Kidney capillary endothelial cell (primary cell): ENCODE measurements around the gene AMBP.

Experiments used
- DNase-seq: peaks from one replicate; pipeline ENCODE4 v3.0.0-alpha.2; 2018; ENCODE audit warnings: low spot score

The AMBP gene

DNA sequence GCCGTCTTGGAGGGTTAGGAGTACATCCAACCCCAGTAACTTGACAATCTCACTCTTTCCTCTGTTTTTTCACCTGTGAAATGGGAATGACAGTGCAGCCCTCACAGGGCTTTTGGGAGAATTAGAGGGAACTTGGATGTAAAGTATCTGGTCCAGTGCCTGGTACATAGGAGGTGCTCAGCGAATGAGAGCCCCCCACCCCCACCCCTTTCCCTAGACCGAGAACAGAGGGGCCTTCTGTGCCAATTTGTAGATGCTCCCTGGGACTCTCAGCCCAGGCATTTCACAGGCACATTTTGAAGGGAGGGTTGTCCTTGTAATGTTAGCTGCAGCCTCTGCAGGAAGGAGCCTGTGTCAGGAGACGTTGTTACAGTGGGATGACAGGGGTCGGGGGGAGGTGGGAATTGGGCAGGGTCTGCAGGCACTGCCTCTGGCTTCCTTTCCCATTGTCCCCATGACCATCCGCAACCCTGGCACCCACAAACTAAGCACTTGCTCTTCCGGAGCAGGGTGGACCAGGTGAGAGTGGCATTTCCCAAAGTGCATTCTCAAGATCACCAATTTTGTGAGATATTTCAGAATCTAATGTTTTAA, 47.0 kb downstream of the AMBP start:
- DNase-seq: no peak

DNA sequence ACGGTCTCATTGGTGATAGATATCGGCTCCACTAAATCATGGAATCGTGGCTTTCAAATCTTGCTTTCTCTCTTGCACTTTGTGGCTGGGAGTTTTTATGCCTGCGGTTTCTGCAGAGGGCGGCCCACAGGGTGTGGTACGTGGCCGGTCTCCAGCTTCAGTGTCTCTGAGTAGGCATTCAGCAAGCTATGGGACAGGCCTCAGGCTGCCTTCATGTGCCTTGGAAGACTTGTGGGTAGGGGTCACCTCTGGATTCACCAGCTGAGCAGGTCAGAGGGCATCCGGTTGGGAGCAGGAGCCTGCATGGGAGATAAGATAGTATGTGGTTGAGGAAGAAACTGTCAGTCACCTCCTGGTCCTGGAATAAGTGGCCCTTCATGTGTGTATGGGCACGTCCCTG, 47.7 kb downstream of the AMBP start:
- DNase-seq: no peak

DNA sequence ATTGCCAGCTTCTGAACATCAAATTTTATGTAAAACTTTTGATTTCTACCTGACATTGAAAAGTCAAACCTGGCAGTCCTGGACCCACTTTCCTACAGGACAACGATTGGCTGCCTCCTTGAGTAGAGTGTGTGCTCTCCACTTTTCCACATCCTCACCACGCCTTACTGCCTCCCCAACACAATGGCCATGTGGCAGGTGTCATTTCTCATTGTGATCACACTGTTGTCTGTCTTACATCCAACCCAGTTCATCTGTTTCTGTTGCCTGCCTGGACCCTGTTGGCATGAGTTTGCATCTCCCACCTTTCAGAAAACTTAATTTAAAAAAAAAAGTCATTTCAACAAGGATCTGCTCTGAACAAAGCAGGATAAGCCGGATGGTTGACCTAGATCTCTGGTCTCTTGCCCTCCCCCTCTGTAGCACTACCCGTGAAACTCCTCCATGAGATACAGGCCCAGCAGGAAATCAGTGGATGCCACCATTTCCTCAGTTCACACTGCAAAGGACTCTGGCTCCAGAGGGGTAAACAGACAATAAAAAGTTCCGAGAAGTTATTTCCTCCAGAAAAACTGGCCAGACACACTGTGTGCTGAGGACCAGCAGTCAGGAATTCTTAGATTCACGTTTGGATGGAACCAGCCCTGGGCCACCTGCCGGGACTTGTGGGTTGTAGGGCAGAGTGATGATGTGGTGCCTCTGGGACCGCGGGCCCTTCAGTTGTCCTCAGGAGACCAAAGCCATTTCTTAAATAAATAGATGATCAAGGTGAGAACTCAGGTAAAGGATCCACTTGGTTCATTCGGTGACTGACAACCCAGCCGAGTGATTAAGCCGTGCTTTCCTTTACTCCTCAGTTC, 48.6 kb downstream of the AMBP start:
- DNase-seq: no peak

- no peak for DNase-seq
These were observed 49.5 kb downstream of the AMBP start for GRCh38 chr9:114028646-114029045.

GRCh38 chr9:114027863-114028465, 50.1 kb downstream of the AMBP start:
- DNase-seq: no peak

GRCh38 chr9:114027159-114027862, 50.8 kb downstream of the AMBP start:
- no peak for DNase-seq

DNA sequence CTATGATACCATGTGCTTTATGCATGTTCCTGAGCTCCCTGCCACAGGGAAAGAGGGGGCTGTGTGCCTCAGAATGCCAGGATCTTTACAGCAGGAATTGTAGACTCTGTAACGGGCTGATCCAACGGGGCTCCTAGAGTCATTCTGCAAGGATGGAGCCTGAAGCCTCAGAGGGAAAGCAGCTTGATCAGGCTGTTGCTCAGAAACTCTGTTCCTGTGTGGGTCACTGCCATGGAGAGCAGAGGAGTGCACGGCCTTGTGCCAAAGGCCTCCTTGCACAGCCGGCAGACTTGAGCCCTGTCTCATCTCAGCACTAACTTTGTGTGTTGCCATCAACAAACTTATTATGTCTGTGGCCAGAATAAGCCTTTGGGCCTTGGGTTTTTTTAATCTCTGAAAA, 51.8 kb downstream of the AMBP start:
- no peak for DNase-seq

DNA sequence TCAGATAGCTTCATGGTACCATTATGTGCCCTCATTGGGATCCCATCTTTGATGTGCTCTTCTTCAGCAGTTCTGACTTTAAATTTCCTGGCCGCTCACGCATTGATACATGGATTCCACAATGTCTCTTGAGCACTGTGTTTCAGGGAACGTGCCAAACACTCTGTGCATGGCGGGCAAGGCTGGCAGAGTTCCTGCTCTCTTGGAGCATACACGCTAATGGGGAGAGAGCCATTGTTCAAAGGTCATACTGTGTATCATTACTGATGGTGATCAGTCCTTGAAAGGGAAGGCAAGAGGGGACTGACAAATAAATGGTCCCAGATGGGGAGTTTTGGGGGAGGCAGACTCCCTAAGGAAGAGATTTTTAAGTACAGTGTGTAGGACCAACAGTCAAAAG, 52.3 kb downstream of the AMBP start:
- DNase-seq: no peak

- no peak for DNase-seq
These were observed 52.8 kb downstream of the AMBP start for GRCh38 chr9:114025196-114025753.

GRCh38 chr9:114023961-114024360, 54.1 kb downstream of the AMBP start:
- DNase-seq: no peak

GRCh38 chr9:114021578-114021977, 56.5 kb downstream of the AMBP start:
- no peak for DNase-seq

DNA sequence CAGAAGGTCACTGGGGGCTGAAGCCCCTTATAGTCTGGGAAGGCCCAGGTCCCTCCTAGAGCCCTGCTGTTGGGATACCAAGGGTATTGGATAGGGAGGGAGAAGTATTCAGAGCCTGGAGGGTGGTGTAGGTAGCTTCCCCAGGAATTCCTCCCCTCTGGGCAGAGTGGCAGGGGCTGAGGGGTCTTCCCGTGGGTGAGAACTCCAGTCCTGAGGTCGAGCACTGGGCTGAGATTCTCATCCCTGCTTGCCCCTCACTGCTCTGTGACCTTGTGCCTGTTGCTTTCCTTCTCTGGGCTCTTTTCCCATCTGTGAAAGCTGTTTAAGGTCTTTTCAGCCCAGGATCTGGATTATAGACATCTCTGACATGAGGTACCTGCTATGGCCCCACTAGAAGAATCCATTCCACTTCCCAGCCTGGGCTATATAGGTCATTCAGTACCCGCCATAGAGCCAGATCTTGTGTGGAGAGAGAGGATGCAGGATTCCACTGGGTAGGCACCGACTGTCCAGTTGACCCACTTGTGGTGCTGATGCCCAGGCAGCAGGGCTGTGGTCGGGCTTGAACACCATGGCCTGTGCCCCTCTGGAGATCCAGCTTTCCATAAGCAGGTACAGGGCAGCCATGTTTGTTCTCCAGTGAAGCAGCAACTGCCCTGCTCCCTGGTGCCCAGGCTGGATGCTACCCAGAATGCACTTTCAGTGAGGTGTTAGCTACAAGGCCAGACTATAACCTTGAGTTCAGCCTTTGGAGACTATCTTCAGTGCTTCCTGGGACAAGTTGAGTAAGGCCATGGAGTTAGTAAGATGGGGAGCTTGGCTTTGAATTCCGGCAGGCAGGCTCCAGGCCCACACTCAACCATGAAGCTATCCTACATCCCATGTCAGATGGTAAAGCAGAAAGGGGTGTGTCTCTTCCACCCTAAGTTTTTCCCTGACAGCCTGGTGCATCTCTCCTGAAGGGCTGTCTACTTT, 60.1 kb downstream of the AMBP start:
- no peak for DNase-seq

GRCh38 chr9:114016629-114017423, 61.3 kb downstream of the AMBP start:
- no peak for DNase-seq

GRCh38 chr9:114016101-114016500, 62.0 kb downstream of the AMBP start:
- no peak for DNase-seq

GRCh38 chr9:114015607-114016006, 62.5 kb downstream of the AMBP start:
- DNase-seq: no peak

DNA sequence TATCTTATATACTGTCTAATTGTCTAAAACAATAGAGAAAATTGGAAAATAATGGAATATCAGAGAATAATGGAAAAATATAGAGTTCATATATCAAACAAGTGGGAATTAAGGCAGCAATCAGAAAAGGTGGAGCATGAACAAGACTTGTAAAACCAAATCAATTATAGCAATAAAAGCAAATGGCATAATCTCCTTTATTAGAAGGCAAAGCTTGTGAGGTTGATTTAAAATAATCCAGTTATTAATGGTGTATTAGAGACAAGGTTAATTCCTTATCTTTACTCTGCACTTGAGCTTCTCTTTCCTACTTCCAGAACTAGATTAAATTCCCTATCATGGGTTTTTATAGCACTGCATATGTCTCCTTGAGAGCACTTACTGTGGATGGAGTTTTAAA, 64.1 kb downstream of the AMBP start:
- DNase-seq: no peak

- no peak for DNase-seq
These were observed 66.0 kb downstream of the AMBP start for GRCh38 chr9:114012126-114012525.

GRCh38 chr9:114011313-114011712, 66.8 kb downstream of the AMBP start:
- DNase-seq: no peak
